Astrocyte (in vitro differentiated cells and primary cell): Measurements from ENCODE around the gene EML3. TPM values are rescaled to one million over a fixed set of nuclear protein-coding genes. Genes with fewer than 3 reads are reported as not detected.

ENCODE experiments used
- DNase-seq: peaks from one replicate; pipeline ENCODE4 v3.0.0-alpha.2; 2010; ENCODE audit warnings: low read depth
- FAIRE-seq: peaks from 2 replicates; lab custom pipeline; 2011; peaks lifted over from hg19 to GRCh38; lab: Jason Lieb, UNC
- H2AFZ ChIP-seq: 2 replicates; pipeline ENCODE4 v1.6.0; 2012; ENCODE audit warnings: low read depth, low read length, inconsistent platforms
- H3K27ac ChIP-seq: 2 replicates; pipeline ENCODE4 v1.5.1; 2011; ENCODE audit warnings: low read depth, low read length, inconsistent platforms
- H3K27me3 ChIP-seq: 2 replicates; pipeline ENCODE4 v1.6.0; 2011; ENCODE audit warnings: low read length, inconsistent platforms; ENCODE audit not compliant: insufficient read depth
- H3K36me3 ChIP-seq: 2 replicates; pipeline ENCODE4 v1.5.1; 2011; ENCODE audit warnings: low read length, inconsistent platforms; ENCODE audit not compliant: insufficient read depth
- H3K4me1 ChIP-seq: 2 replicates; pipeline ENCODE4 v1.5.1; 2011; ENCODE audit warnings: low read length, inconsistent platforms; ENCODE audit not compliant: insufficient read depth
- H3K4me2 ChIP-seq: 2 replicates; pipeline ENCODE4 v1.6.0; 2012; ENCODE audit warnings: low read length, inconsistent platforms
- H3K4me3 ChIP-seq: 2 replicates; pipeline ENCODE4 v1.5.1; 2011; ENCODE audit warnings: low read depth, mild to moderate bottlenecking, low read length, inconsistent platforms; ENCODE audit not compliant: insufficient read depth
- H3K79me2 ChIP-seq: 2 replicates; pipeline ENCODE4 v1.6.0; 2012; ENCODE audit warnings: mild to moderate bottlenecking, low read length, inconsistent platforms; ENCODE audit not compliant: insufficient read depth
- H3K9ac ChIP-seq: 2 replicates; pipeline ENCODE4 v1.6.0; 2012; ENCODE audit warnings: mild to moderate bottlenecking, low read length, inconsistent platforms
- H3K9me3 ChIP-seq: 2 replicates; pipeline ENCODE4 v1.5.1; 2012; ENCODE audit warnings: low read depth, mild to moderate bottlenecking, low read length, inconsistent platforms; ENCODE audit not compliant: insufficient read depth
- H4K20me1 ChIP-seq: 2 replicates; pipeline ENCODE4 v1.6.0; 2012; ENCODE audit warnings: low read length, inconsistent platforms; ENCODE audit not compliant: insufficient read depth
- H3K27ac Mint-ChIP-seq: one replicate; pipeline ENCODE4 v1.8.0; 2021; ENCODE audit warnings: mild to moderate bottlenecking, mixed read lengths; ENCODE audit not compliant: unreplicated experiment
- H3K27me3 Mint-ChIP-seq: one replicate; pipeline ENCODE4 v1.8.0; 2021; ENCODE audit warnings: low read depth, mixed read lengths; ENCODE audit not compliant: unreplicated experiment
- H3K36me3 Mint-ChIP-seq: one replicate; pipeline ENCODE4 v1.8.0; 2021; ENCODE audit warnings: low read depth, mixed read lengths; ENCODE audit not compliant: unreplicated experiment
- H3K4me1 Mint-ChIP-seq: one replicate; pipeline ENCODE4 v1.8.0; 2021; ENCODE audit warnings: low read depth, mixed read lengths; ENCODE audit not compliant: unreplicated experiment
- H3K4me3 Mint-ChIP-seq: one replicate; pipeline ENCODE4 v1.8.0; 2021; ENCODE audit warnings: mild to moderate bottlenecking, moderate library complexity, mixed read lengths; ENCODE audit not compliant: unreplicated experiment
- H3K9me3 Mint-ChIP-seq: one replicate; pipeline ENCODE4 v1.8.0; 2021; ENCODE audit warnings: mild to moderate bottlenecking, mixed read lengths; ENCODE audit not compliant: unreplicated experiment
- EZH2 ChIP-seq: IDR thresholded peaks from 2 replicates; pipeline ENCODE4 v1.6.1; 2012; ENCODE audit warnings: mild to moderate bottlenecking, low read length, inconsistent platforms; ENCODE audit not compliant: insufficient read depth
- total RNA-seq: library from RNA; stranded (reverse); gene quantifications from 2 replicates; pipeline ENCODE4 v1.2.1, GENCODE V29; 2021
- TF ChIP-seq, protein P1 (sequence below): IDR thresholded peaks from 2 replicates; pipeline ENCODE4 v1.5.1; 2011; ENCODE audit warnings: low read depth, mild to moderate bottlenecking, inconsistent platforms, low read length, moderate library complexity; ENCODE audit not compliant: insufficient read depth

Gene EML3
- total RNA-seq, 1 donor from 2014 or later, result 25.5 TPM

DNA sequence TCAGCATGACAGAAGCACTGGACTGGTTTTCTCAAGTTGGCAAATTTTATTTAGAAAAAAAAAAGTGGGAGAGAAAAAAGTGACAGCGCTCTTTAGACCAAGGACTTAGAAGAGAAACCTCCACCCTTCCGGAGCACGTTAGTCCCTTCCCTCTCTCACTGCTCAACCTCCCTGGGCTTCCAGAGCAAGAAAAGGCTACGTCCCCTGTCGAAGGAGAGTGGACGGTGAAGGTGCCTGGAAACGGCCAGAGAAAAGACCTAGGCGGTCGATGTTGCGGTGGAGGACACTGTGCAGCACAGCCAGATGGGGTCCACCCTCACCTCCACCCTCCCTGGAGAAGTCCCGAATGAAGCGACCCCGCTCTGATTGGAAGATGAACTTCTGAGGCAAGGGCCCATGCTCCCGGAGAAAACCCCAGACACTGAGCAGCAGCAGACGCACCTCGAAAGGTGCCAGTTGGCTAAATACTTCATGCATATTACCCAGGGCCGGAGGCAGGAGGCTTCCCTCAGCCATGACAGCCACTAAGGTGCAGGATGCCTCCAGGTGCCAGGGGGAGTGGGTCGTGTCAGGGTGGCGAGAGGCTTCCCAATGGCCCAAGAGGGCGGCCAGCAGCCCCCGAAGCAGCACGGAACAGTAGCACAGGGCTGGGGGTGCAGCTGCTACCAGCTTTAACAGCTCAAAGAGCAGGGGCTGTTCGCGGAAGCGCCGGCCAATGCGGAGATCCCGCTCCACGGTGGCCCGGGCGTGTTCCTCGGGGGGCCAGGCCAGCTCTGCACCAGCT lies 34.4 kb upstream of the EML3 start:
- no peaks in the 10 kb centered on the region for H3K9me3 Mint-ChIP-seq
- H3K36me3 Mint-ChIP-seq, result no peaks in the 10 kb centered on the region
- FAIRE-seq (no peak), DNase-seq (no peak)
- H3K27me3 ChIP-seq, result no peaks in the 10 kb centered on the region
- H2AFZ ChIP-seq, result no peak overlapping the region
- no peak overlapping the region for H3K27ac ChIP-seq
- no peaks in the 10 kb centered on the region for H3K9me3 ChIP-seq
- TF ChIP-seq EZH2, result no peak
- TF ChIP-seq, protein P1, sequence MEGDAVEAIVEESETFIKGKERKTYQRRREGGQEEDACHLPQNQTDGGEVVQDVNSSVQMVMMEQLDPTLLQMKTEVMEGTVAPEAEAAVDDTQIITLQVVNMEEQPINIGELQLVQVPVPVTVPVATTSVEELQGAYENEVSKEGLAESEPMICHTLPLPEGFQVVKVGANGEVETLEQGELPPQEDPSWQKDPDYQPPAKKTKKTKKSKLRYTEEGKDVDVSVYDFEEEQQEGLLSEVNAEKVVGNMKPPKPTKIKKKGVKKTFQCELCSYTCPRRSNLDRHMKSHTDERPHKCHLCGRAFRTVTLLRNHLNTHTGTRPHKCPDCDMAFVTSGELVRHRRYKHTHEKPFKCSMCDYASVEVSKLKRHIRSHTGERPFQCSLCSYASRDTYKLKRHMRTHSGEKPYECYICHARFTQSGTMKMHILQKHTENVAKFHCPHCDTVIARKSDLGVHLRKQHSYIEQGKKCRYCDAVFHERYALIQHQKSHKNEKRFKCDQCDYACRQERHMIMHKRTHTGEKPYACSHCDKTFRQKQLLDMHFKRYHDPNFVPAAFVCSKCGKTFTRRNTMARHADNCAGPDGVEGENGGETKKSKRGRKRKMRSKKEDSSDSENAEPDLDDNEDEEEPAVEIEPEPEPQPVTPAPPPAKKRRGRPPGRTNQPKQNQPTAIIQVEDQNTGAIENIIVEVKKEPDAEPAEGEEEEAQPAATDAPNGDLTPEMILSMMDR, result no peak
- peaks cover 77% of the 10 kb centered on the region for H3K79me2 ChIP-seq
- no peaks in the 10 kb centered on the region for H3K27me3 Mint-ChIP-seq
- H3K4me3 ChIP-seq, result no peak overlapping the region
- H3K9ac ChIP-seq, result peak overlapping the region; percentile 53
- H3K4me2 ChIP-seq, result peak overlapping the region; percentile 93
- H3K36me3 ChIP-seq, result peaks cover 19% of the 10 kb centered on the region
- peak overlapping the region; percentile 93 for H3K27ac Mint-ChIP-seq
- H3K4me3 Mint-ChIP-seq, result peak overlapping the region; percentile 98
- peaks cover 20% of the 10 kb centered on the region for H4K20me1 ChIP-seq
- peaks cover 7% of the 10 kb centered on the region for H3K4me1 ChIP-seq
- H3K4me1 Mint-ChIP-seq, result peaks cover 3% of the 10 kb centered on the region

DNA sequence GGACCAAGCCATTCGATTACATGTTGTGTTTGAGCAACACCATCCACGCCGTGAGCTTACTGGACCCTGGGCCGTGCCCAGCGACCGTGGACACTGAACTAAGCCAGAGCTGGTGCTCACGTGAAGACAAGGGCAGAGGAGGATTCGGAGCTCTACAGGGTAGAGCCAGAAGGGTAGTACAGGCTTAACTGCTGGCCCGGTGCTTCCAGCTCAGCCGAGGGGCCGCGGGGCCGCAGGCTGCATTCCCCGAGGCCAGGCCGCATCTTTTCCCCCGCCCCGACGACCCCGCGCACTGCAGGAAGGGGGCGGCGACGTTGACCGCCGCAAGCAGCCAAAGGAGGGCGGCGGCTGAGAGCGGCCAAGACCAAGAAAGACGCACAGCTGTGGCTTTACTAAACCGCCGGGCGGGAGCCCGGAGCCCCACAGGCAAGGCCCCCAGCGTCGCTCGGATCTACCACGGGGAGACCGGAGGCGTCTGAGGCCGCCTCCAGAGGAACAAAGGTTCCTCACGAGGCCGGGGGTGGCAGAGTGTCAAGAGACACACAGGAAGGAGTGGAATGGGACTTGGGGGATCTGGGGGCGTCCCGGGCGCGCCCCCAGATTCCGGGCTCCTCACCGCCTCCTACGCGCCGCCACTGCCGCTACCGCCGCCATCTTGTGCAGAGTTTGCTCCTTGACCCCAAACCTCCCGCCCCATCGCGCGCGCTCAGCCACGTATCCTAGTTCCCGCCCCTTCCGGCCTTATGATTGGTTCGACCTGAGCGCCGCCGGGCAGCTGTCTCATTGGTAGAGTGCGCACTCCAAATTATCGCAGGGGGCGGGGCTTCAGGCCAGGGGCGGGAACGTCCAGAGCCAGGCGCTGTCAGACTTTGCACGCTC lies 33.6 kb upstream of the EML3 start, which contains the start of gene GANAB:
GANAB (minus strand) TSS at position 668 of the 879 bp plus-strand sequence; CDS start at position 654, 14 bp downstream.
- peaks cover 3% of the 10 kb centered on the region for H3K4me1 ChIP-seq
- Mint-ChIP-seq H3K4me3 (peak within 1 kb of the TSS; percentile 98), H3K27me3 (no peaks in the 10 kb centered on the region), H3K36me3 (peaks cover 2% of the 10 kb centered on the region), H3K27ac (peak within 1 kb of the TSS; percentile 93), H3K9me3 (no peaks in the 10 kb centered on the region), H3K4me1 (peaks cover 3% of the 10 kb centered on the region)
- no peaks in the 10 kb centered on the region for H3K27me3 ChIP-seq
- H4K20me1 ChIP-seq, result peaks cover 24% of the 10 kb centered on the region
- H3K9ac ChIP-seq, result peak within 1 kb of the TSS; percentile 100
- peak; percentile 91 for DNase-seq
- H3K79me2 ChIP-seq, result peaks cover 77% of the 10 kb centered on the region
- no peaks in the 10 kb centered on the region for H3K9me3 ChIP-seq
- no peak for FAIRE-seq
- H3K36me3 ChIP-seq, result peaks cover 19% of the 10 kb centered on the region
- peak within 1 kb of the TSS; percentile 67 for H2AFZ ChIP-seq
- peak within 1 kb of the TSS; percentile 93 for H3K4me2 ChIP-seq
- TF ChIP-seq, protein P1, result no peak
- no peak for TF ChIP-seq EZH2
- H3K4me3 ChIP-seq, result peak within 1 kb of the TSS; percentile 96
- peak within 1 kb of the TSS; percentile 98 for H3K27ac ChIP-seq
